Gastroesophageal sphincter (tissue), 4 donors: ENCODE measurements around the gene CPT1B. TPM values are rescaled to one million over a fixed set of nuclear protein-coding genes. Genes with fewer than 3 reads are reported as not detected.

Experiments
- ATAC-seq: fragments of 150-250 bp; one replicate; pipeline ENCODE4 v1.9.1; 2016; ENCODE audit warnings: mild to moderate bottlenecking, moderate library complexity
- H3K27ac ChIP-seq, 4 donors: fragments of 200-600 bp; sonication (generic) in 3 of 4; 1 replicate in 3 of 4; 2 replicates in 1 of 4; pipeline ENCODE4 v1.5.1; 2016 to 2019
- H3K27me3 ChIP-seq: fragments of 200-600 bp; sonication (generic); one replicate; pipeline ENCODE4 v1.5.1; 2019
- H3K36me3 ChIP-seq, 2 donors: fragments of 200-600 bp; sonication (generic); one replicate each; pipeline ENCODE4 v1.5.1; 2019; ENCODE audit warnings: control low read depth in 1 of 2
- H3K4me1 ChIP-seq, 3 donors: fragments of 200-600 bp; sonication (generic); 1 replicate in 2 of 3; 2 replicates in 1 of 3; pipeline ENCODE4 v1.5.1; 2016 to 2019; ENCODE audit warnings: control low read depth in 2 of 3
- H3K4me3 ChIP-seq, 2 donors: fragments of 200-600 bp; sonication (generic); one replicate each; pipeline ENCODE4 v1.5.1; 2019; ENCODE audit warnings: mild to moderate bottlenecking in 1 of 2, moderate library complexity in 1 of 2
- H3K9me3 ChIP-seq, 3 donors: fragments of 200-600 bp; sonication (generic); one replicate each; pipeline ENCODE4 v1.5.1; 2017 to 2019; ENCODE audit warnings: control low read depth in 2 of 3
- CTCF ChIP-seq, 4 experiments: fragments of 200-600 bp in 2 of 4; fragments of 450-650 bp in 2 of 4; sonication (generic) in 1 of 4; IDR thresholded peaks; one replicate each; pipeline ENCODE4 v1.5.1; 2017 to 2019; ENCODE audit warnings: antibody characterized with exemption in 4 of 4, mild to moderate bottlenecking in 2 of 4, moderate library complexity in 2 of 4
- EP300 ChIP-seq: sonication (generic); formaldehyde crosslinking; IDR thresholded peaks from one replicate; pipeline ENCODE4 v1.6.1; 2017; ENCODE audit warnings: antibody characterized with exemption, mild to moderate bottlenecking
- POLR2A ChIP-seq, 2 donors: fragments of 450-650 bp; IDR thresholded peaks; one replicate each; pipeline ENCODE4 v1.6.1; 2017; ENCODE audit warnings: antibody characterized with exemption in 2 of 2, mild to moderate bottlenecking in 2 of 2, moderate library complexity in 1 of 2
- POLR2AphosphoS5 ChIP-seq: sonication (generic); formaldehyde crosslinking; IDR thresholded peaks from one replicate; pipeline ENCODE4 v1.6.1; 2017; ENCODE audit warnings: antibody characterized with exemption
- WGBS, 2 donors: methylation state at CpG; one replicate each; pipeline ENCODE4 v1.1.5; 2018; ENCODE audit warnings: low coverage in 1 of 2; 5-methylcytosine and 5-hydroxymethylcytosine counted together
- total RNA-seq, 4 donors: library from RNA; depleted of rRNA; stranded (reverse); fragments of >200 nt; gene quantifications; one replicate each; pipeline ENCODE4 v1.1.0, GENCODE V29; 2016

CPT1B gene
- total RNA-seq, 4 donors from 2014 or later: 3.1 to 13.4 (median 6.5) TPM

- 74 to 87% methylated on average over 4 to 6 of the region's 8 CpGs for WGBS, 2 donors
- peaks cover 0 to 9% (median 6%) of the 10 kb centered on the region in 3 donors for H3K4me1 ChIP-seq
- H3K27ac ChIP-seq: no peak overlapping the region
- H3K4me3 ChIP-seq: no peak overlapping the region
- no peaks in the 10 kb centered on the region for H3K9me3 ChIP-seq
- no peak for TF ChIP-seq CTCF (IDR thresholded peaks at IDR 0.05)
- no peak for TF ChIP-seq POLR2AphosphoS5
- TF ChIP-seq POLR2A (IDR thresholded peaks at IDR 0.05): no peak
- no peak for TF ChIP-seq EP300
- no peak for ATAC-seq
- peaks cover 47% of the 10 kb centered on the region for H3K27me3 ChIP-seq
- no peaks in the 10 kb centered on the region for H3K36me3 ChIP-seq
Measured at GRCh38 chr22:50553310-50553709, 24.9 kb downstream of the CPT1B start.

GRCh38 chr22:50551160-50551752 lies 27.0 kb downstream of the CPT1B start:
- Histone ChIP-seq H3K4me3 (no peak overlapping the region), H3K27me3 (peaks cover 68% of the 10 kb centered on the region), H3K9me3 (no peaks in the 10 kb centered on the region), H3K36me3 (no peaks in the 10 kb centered on the region), H3K4me1 (peaks cover 0 to 23% (median 8%) of the 10 kb centered on the region in 3 donors), H3K27ac (no peak overlapping the region)
- no peak for TF ChIP-seq POLR2A (IDR thresholded peaks at IDR 0.05)
- no peak for TF ChIP-seq POLR2AphosphoS5
- no peak for TF ChIP-seq CTCF (IDR thresholded peaks at IDR 0.05)
- 83 to 86% methylated on average over 1 of the region's 11 CpGs for WGBS, 2 donors
- ATAC-seq: no peak

GRCh38 chr22:50550395-50550794 lies 27.8 kb downstream of the CPT1B start:
- WGBS, 2 donors: 42 to 88% methylated on average over 2 to 6 of the region's 8 CpGs
- H3K27me3 ChIP-seq: peaks cover 76% of the 10 kb centered on the region
- H3K27ac ChIP-seq: no peak overlapping the region
- no peak for TF ChIP-seq CTCF (IDR thresholded peaks at IDR 0.05)
- no peak for TF ChIP-seq POLR2A (IDR thresholded peaks at IDR 0.05)
- TF ChIP-seq EP300: no peak
- TF ChIP-seq POLR2AphosphoS5: no peak
- H3K9me3 ChIP-seq: no peaks in the 10 kb centered on the region
- H3K4me3 ChIP-seq: no peak overlapping the region
- no peak for ATAC-seq
- peaks cover 0 to 23% (median 8%) of the 10 kb centered on the region in 3 donors for H3K4me1 ChIP-seq
- no peaks in the 10 kb centered on the region for H3K36me3 ChIP-seq

- no peak for TF ChIP-seq POLR2A (IDR thresholded peaks at IDR 0.05)
- Histone ChIP-seq H3K4me3 (peak overlapping the region in 1 of 2 donors; percentile 41), H3K36me3 (no peaks in the 10 kb centered on the region), H3K4me1 (peaks cover 0 to 28% (median 13%) of the 10 kb centered on the region in 3 donors), H3K27me3 (peaks cover 89% of the 10 kb centered on the region), H3K9me3 (no peaks in the 10 kb centered on the region), H3K27ac (no peak overlapping the region)
- 94% methylated on average over 9 of the region's 68 CpGs; no CpG with 5 or more reads in 1 of the 2 donors for WGBS, 2 donors
- ATAC-seq: no peak
Measured at GRCh38 chr22:50548921-50549790, 29.1 kb downstream of the CPT1B start.

- H3K4me3 ChIP-seq: peak overlapping the region in 1 of 2 donors; percentile 41
- TF ChIP-seq POLR2AphosphoS5 (no peak), CTCF (IDR thresholded peaks at IDR 0.05) (no peak), EP300 (no peak), POLR2A (IDR thresholded peaks at IDR 0.05) (no peak)
- no CpG with 5 or more reads among the region's 56 CpGs for WGBS, 2 donors
- H3K9me3 ChIP-seq: no peaks in the 10 kb centered on the region
- peaks cover 95% of the 10 kb centered on the region for H3K27me3 ChIP-seq
- H3K36me3 ChIP-seq: no peaks in the 10 kb centered on the region
- no peak overlapping the region for H3K27ac ChIP-seq
- ATAC-seq: no peak
- peaks cover 0 to 33% (median 17%) of the 10 kb centered on the region in 3 donors for H3K4me1 ChIP-seq
Measured at GRCh38 chr22:50548040-50548920, 29.9 kb downstream of the CPT1B start.
